WTC11 (cell line): ENCODE results near the gene SPIRE2. TPM values are rescaled to one million over a fixed set of nuclear protein-coding genes. Genes with fewer than 3 reads are reported as not detected.
"Not testable (repeated sequence)": the region's sequence is repeated elsewhere in the genome, so short reads cannot be mapped to it uniquely, and the experiment has no call there.

Experiments used
- ATAC-seq: fragments of 200-7000 bp; cut with Tn5 transposase; 2 replicates; pipeline ENCODE4 v1.10.0; 2021; ENCODE audit warnings: mild to moderate bottlenecking, moderate library complexity
- CTCF ChIA-PET: fragments of 300-600 bp; sonication (Branson Sonifier 250); formaldehyde crosslinking; loops from one replicate; lab custom pipeline; 2021; ENCODE audit warnings: antibody characterized with exemption; lab: Charles Lee
- POLR2A ChIA-PET: fragments of 350-600 bp; sonication (Branson Sonifier 250); formaldehyde crosslinking; loops from one replicate; lab custom pipeline; 2021; ENCODE audit warnings: antibody characterized with exemption; lab: Charles Lee
- DNase-seq: peaks from one replicate; pipeline ENCODE4 v3.0.0; 2021; ENCODE audit warnings: low spot score
- H3K27ac Mint-ChIP-seq: 2 replicates; pipeline ENCODE4 v1.8.0; 2021; ENCODE audit warnings: mixed read lengths
- H3K27me3 Mint-ChIP-seq: 2 replicates; pipeline ENCODE4 v1.8.0; 2021; ENCODE audit warnings: low read depth, mild to moderate bottlenecking, moderate library complexity, mixed read lengths
- H3K36me3 Mint-ChIP-seq: 2 replicates; pipeline ENCODE4 v1.8.0; 2021; ENCODE audit warnings: mixed read lengths
- H3K4me1 Mint-ChIP-seq: 2 replicates; pipeline ENCODE4 v1.8.0; 2022; ENCODE audit warnings: mixed read lengths
- H3K4me3 Mint-ChIP-seq: 2 replicates; pipeline ENCODE4 v1.8.0; 2021; ENCODE audit warnings: mild to moderate bottlenecking, moderate library complexity, mixed read lengths
- H3K9me3 Mint-ChIP-seq: 2 replicates; pipeline ENCODE4 v1.8.0; 2021; ENCODE audit warnings: mixed read lengths
- ARID4B ChIP-seq: sonication (generic); formaldehyde crosslinking; IDR thresholded peaks from 2 replicates; pipeline ENCODE4 v1.8.0; 2023; ENCODE audit warnings: missing genetic modification reagents, mild to moderate bottlenecking, borderline replicate concordance
- CREM ChIP-seq: sonication (generic); formaldehyde crosslinking; IDR thresholded peaks from 2 replicates; pipeline ENCODE4 v1.8.1; 2022; ENCODE audit warnings: mild to moderate bottlenecking, missing genetic modification reagents, moderate library complexity
- EMX1 ChIP-seq: fragments of 250-450 bp; sonication (Bioruptor Pico); IDR thresholded peaks from 2 replicates; pipeline ENCODE4 v1.8.0; 2021; ENCODE audit warnings: mild to moderate bottlenecking
- FOXJ3 ChIP-seq: sonication (generic); formaldehyde crosslinking; IDR thresholded peaks from 2 replicates; pipeline ENCODE4 v1.9.0; 2021; ENCODE audit warnings: missing genetic modification reagents, mild to moderate bottlenecking, borderline replicate concordance
- GABPB1 ChIP-seq: sonication (generic); formaldehyde crosslinking; IDR thresholded peaks from 2 replicates; pipeline ENCODE4 v1.8.1; 2023; ENCODE audit warnings: mild to moderate bottlenecking, missing genetic modification reagents
- JAZF1 ChIP-seq: fragments of 250-450 bp; sonication (Bioruptor Pico); IDR thresholded peaks from 2 replicates; pipeline ENCODE4 v1.9.0; 2021; ENCODE audit warnings: moderate library complexity, mild to moderate bottlenecking, inconsistent platforms
- MYBL2 ChIP-seq: sonication (generic); formaldehyde crosslinking; IDR thresholded peaks from 2 replicates; pipeline ENCODE4 v1.8.1; 2023; ENCODE audit warnings: mild to moderate bottlenecking, moderate library complexity, missing genetic modification reagents
- PRRX2 ChIP-seq: fragments of 250-450 bp; sonication (Bioruptor Pico); IDR thresholded peaks from 2 replicates; pipeline ENCODE4 v1.8.0; 2021; ENCODE audit warnings: mild to moderate bottlenecking
- RORB ChIP-seq: fragments of 250-450 bp; sonication (Bioruptor Pico); IDR thresholded peaks from 2 replicates; pipeline ENCODE4 v1.9.0; 2021; ENCODE audit warnings: mild to moderate bottlenecking
- SMAD3 ChIP-seq: sonication (generic); formaldehyde crosslinking; IDR thresholded peaks from 2 replicates; pipeline ENCODE4 v1.8.0; 2022; ENCODE audit warnings: missing genetic modification reagents, mild to moderate bottlenecking, borderline replicate concordance
- TCF7 ChIP-seq: sonication (generic); formaldehyde crosslinking; IDR thresholded peaks from 2 replicates; pipeline ENCODE4 v1.8.0; 2022; ENCODE audit warnings: mild to moderate bottlenecking, low read depth, missing genetic modification reagents, moderate library complexity
- ZNF121 ChIP-seq: sonication (generic); formaldehyde crosslinking; IDR thresholded peaks from 2 replicates; pipeline ENCODE4 v1.8.0; 2023; ENCODE audit warnings: missing genetic modification reagents
- ZNF219 ChIP-seq: sonication (generic); formaldehyde crosslinking; IDR thresholded peaks from 2 replicates; pipeline ENCODE4 v1.8.0; 2023; ENCODE audit warnings: missing genetic modification reagents, mild to moderate bottlenecking, borderline replicate concordance
- ZNF232 ChIP-seq: sonication (generic); formaldehyde crosslinking; IDR thresholded peaks from 2 replicates; pipeline ENCODE4 v1.8.0; 2022; ENCODE audit warnings: mild to moderate bottlenecking, missing genetic modification reagents
- ZNF263 ChIP-seq: sonication (generic); formaldehyde crosslinking; IDR thresholded peaks from 2 replicates; pipeline ENCODE4 v1.8.1; 2022; ENCODE audit warnings: low read depth, mild to moderate bottlenecking, moderate library complexity, missing genetic modification reagents
- ZNF671 ChIP-seq: fragments of 250-450 bp; sonication (Bioruptor Pico); IDR thresholded peaks from 2 replicates; pipeline ENCODE4 v1.8.0; 2021; ENCODE audit warnings: mild to moderate bottlenecking
- total RNA-seq: library from RNA; stranded (reverse); gene quantifications from 3 replicates; pipeline ENCODE4 v1.2.3, GENCODE V29; 2021
- TF ChIP-seq, protein P1 (sequence below): sonication (generic); formaldehyde crosslinking; IDR thresholded peaks from 2 replicates; pipeline ENCODE4 v1.8.1; 2022; ENCODE audit warnings: missing genetic modification reagents, borderline replicate concordance
- TF ChIP-seq, protein P2 (sequence below): sonication (generic); formaldehyde crosslinking; IDR thresholded peaks from 2 replicates; pipeline ENCODE4 v1.8.1; 2022; ENCODE audit warnings: low read depth, missing genetic modification reagents, borderline replicate concordance
- TF ChIP-seq, protein P3 (sequence below): fragments of 200-600 bp; IDR thresholded peaks from 2 replicates; pipeline ENCODE4 v1.8.0; 2022; ENCODE audit warnings: antibody characterized with exemption

Gene SPIRE2
- total RNA-seq, 1 experiment from 2014 or later, result 19.7 TPM

- not testable (repeated sequence) for H3K27ac Mint-ChIP-seq, H3K9me3 Mint-ChIP-seq, DNase-seq, H3K27me3 Mint-ChIP-seq, H3K4me3 Mint-ChIP-seq, ATAC-seq
- CTCF ChIA-PET, result interaction anchor here (1.1 kb wide), 1 partner anchor 131 kb away, joined by 3 read pairs; no protein-coding TSS in a partner anchor
- Mint-ChIP-seq H3K36me3 (peaks cover 14% of the 10 kb centered on the region; the same call in 1 of the 2 replicates), H3K4me1 (peaks cover 16% of the 10 kb centered on the region)
- 0 out of 2 replicates have a peak, but pooled peaks have one; percentile 20 for TF ChIP-seq GABPB1
- POLR2A ChIA-PET, result interaction anchor here (0.9 kb wide), 1 partner anchor 37 kb away, joined by 3 read pairs; the partner anchor contains the start of gene TCF25
These were observed 8.2 kb downstream of the SPIRE2 start for GRCh38 chr16:89836484-89836883.

GRCh38 chr16:89837014-89837546 is 8.8 kb downstream of the SPIRE2 start:
- Mint-ChIP-seq H3K9me3 (no peaks in the 10 kb centered on the region), H3K36me3 (peaks cover 14% of the 10 kb centered on the region; the same call in 1 of the 2 replicates), H3K27ac (no peak overlapping the region), H3K4me1 (peaks cover 13% of the 10 kb centered on the region), H3K27me3 (no peaks in the 10 kb centered on the region), H3K4me3 (no peak overlapping the region)
- ATAC-seq (no peak), DNase-seq (no peak)
- ChIA-PET CTCF (interaction anchor here (0.8 to 1.1 kb wide), 2 partner anchors 131 to 137 kb away, joined by 3 to 5 read pairs; no protein-coding TSS in a partner anchor), POLR2A (interaction anchor here (1.2 kb wide), 1 partner anchor 20 kb away, joined by 3 read pairs; no protein-coding TSS in a partner anchor)
- TF ChIP-seq ZNF219 (CRISPR knock-in tag), result no peak
- TF ChIP-seq, protein P1, sequence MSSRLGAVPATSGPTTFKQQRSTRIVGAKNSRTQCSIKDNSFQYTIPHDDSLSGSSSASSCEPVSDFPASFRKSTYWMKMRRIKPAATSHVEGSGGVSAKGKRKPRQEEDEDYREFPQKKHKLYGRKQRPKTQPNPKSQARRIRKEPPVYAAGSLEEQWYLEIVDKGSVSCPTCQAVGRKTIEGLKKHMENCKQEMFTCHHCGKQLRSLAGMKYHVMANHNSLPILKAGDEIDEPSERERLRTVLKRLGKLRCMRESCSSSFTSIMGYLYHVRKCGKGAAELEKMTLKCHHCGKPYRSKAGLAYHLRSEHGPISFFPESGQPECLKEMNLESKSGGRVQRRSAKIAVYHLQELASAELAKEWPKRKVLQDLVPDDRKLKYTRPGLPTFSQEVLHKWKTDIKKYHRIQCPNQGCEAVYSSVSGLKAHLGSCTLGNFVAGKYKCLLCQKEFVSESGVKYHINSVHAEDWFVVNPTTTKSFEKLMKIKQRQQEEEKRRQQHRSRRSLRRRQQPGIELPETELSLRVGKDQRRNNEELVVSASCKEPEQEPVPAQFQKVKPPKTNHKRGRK (CRISPR knock-in tag), result no peak
- TF ChIP-seq CREM (CRISPR knock-in tag), result no peak
- TF ChIP-seq, protein P2, sequence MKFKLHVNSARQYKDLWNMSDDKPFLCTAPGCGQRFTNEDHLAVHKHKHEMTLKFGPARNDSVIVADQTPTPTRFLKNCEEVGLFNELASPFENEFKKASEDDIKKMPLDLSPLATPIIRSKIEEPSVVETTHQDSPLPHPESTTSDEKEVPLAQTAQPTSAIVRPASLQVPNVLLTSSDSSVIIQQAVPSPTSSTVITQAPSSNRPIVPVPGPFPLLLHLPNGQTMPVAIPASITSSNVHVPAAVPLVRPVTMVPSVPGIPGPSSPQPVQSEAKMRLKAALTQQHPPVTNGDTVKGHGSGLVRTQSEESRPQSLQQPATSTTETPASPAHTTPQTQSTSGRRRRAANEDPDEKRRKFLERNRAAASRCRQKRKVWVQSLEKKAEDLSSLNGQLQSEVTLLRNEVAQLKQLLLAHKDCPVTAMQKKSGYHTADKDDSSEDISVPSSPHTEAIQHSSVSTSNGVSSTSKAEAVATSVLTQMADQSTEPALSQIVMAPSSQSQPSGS (CRISPR knock-in tag), result no peak
- no peak for TF ChIP-seq ARID4B (CRISPR knock-in tag)
- TF ChIP-seq TCF7 (CRISPR knock-in tag), result no peak
- TF ChIP-seq MYBL2 (CRISPR knock-in tag), result no peak
- no peak for TF ChIP-seq ZNF263 (CRISPR knock-in tag)
- TF ChIP-seq SMAD3 (CRISPR knock-in tag), result no peak
- TF ChIP-seq PRRX2 (CRISPR knock-in tag), result no peak
- no peak for TF ChIP-seq JAZF1
- TF ChIP-seq ZNF121 (CRISPR knock-in tag), result no peak
- no peak for TF ChIP-seq EMX1 (CRISPR knock-in tag)
- TF ChIP-seq GABPB1, result no peak
- TF ChIP-seq ZNF671 (CRISPR knock-in tag), result no peak
- TF ChIP-seq RORB, result no peak
- TF ChIP-seq FOXJ3, result no peak
- TF ChIP-seq, protein P3, sequence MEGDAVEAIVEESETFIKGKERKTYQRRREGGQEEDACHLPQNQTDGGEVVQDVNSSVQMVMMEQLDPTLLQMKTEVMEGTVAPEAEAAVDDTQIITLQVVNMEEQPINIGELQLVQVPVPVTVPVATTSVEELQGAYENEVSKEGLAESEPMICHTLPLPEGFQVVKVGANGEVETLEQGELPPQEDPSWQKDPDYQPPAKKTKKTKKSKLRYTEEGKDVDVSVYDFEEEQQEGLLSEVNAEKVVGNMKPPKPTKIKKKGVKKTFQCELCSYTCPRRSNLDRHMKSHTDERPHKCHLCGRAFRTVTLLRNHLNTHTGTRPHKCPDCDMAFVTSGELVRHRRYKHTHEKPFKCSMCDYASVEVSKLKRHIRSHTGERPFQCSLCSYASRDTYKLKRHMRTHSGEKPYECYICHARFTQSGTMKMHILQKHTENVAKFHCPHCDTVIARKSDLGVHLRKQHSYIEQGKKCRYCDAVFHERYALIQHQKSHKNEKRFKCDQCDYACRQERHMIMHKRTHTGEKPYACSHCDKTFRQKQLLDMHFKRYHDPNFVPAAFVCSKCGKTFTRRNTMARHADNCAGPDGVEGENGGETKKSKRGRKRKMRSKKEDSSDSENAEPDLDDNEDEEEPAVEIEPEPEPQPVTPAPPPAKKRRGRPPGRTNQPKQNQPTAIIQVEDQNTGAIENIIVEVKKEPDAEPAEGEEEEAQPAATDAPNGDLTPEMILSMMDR, result no peak
- no peak for TF ChIP-seq ZNF232 (CRISPR knock-in tag)
